ENCODE measurements around the gene ABCC12.

GRCh38 chr16:48172682-48173081 is 16.9 kb upstream of the ABCC12 start:
- no peak for TF ChIP-seq CTCF (IDR thresholded peaks at IDR 0.05; ENCODE audit: low read depth, low read length, missing input control)
- no peak for TF ChIP-seq JUND (IDR thresholded peaks at IDR 0.05)
- TF ChIP-seq MAX (IDR thresholded peaks at IDR 0.05): no peak
- TF ChIP-seq SP1 (IDR thresholded peaks at IDR 0.05): no peak
- no peak for TF ChIP-seq ATF3 (IDR thresholded peaks at IDR 0.05)
- TF ChIP-seq RAD21 (IDR thresholded peaks at IDR 0.05): no peak
- TF ChIP-seq REST (IDR thresholded peaks at IDR 0.05): no peak
- TF ChIP-seq GABPA (IDR thresholded peaks at IDR 0.05 in 1 of 2, conservative IDR thresholded peaks at IDR 0.05 in 1 of 2): no peak
